Panc1 (cell line): ENCODE measurements around the gene RTF1. TPM values are rescaled to one million over a fixed set of nuclear protein-coding genes. Genes with fewer than 3 reads are reported as not detected.
A peak's percentile ranks its signal among the peaks of the same experiment; 100 is the strongest.

Experiments used
- ATAC-seq: fragments of 200-7000 bp; cut with Tn5 transposase; 2 replicates; pipeline ENCODE4 v1.9.1; 2020; ENCODE audit warnings: mild to moderate bottlenecking, moderate library complexity
- BruUV-seq: library from RNA; stranded (reverse); fragments of 400-500 nt; replicated peaks from 2 replicates; lab custom pipeline; 2021; lab: Mats Ljungman, UMichigan
- CTCF ChIA-PET: fragments of 300-600 bp; sonication (Branson Sonifier 250); formaldehyde crosslinking; loops from one replicate; lab custom pipeline; 2022; ENCODE audit warnings: antibody characterized with exemption; lab: Charles Lee
- POLR2A ChIA-PET: fragments of 300-600 bp; sonication (Branson Sonifier 250); formaldehyde crosslinking; loops from one replicate; lab custom pipeline; 2022; ENCODE audit warnings: antibody characterized with exemption; lab: Charles Lee
- DNase-seq: peaks from one replicate; pipeline ENCODE4 v3.0.0-alpha.2; 2010; ENCODE audit warnings: low read depth, low spot score
- H3K27ac ChIP-seq: 2 replicates; pipeline ENCODE4 v1.5.1; 2011; ENCODE audit warnings: mild to moderate bottlenecking, low read length, inconsistent platforms
- H3K27me3 ChIP-seq: fragments of 200-500 bp; sonication (Bioruptor generic); 2 replicates; pipeline ENCODE4 v1.6.0; 2014; ENCODE audit warnings: low read length, inconsistent platforms; ENCODE audit not compliant: control insufficient read depth, insufficient read depth
- H3K36me3 ChIP-seq: fragments of 200-500 bp; sonication (Bioruptor generic); 2 replicates; pipeline ENCODE4 v1.5.1; 2014; ENCODE audit warnings: inconsistent platforms, mild to moderate bottlenecking, low read length, moderate library complexity; ENCODE audit not compliant: control insufficient read depth, insufficient read depth
- H3K4me1 ChIP-seq: 2 replicates; pipeline ENCODE4 v1.5.1; 2011; ENCODE audit warnings: inconsistent platforms, mild to moderate bottlenecking, low read length, moderate library complexity; ENCODE audit not compliant: control insufficient read depth, insufficient read depth
- H3K4me3 ChIP-seq, 2 experiments: 2 replicates each; pipeline ENCODE4 v1.5.1; 2011 to 2012; ENCODE audit warnings: low read depth in 2 of 2, low read length in 2 of 2, mild to moderate bottlenecking in 2 of 2, inconsistent platforms in 1 of 2, moderate library complexity in 1 of 2
- H3K9me3 ChIP-seq: fragments of 200-500 bp; sonication (Bioruptor generic); 2 replicates; pipeline ENCODE4 v1.5.1; 2014; ENCODE audit warnings: low read depth, mild to moderate bottlenecking, inconsistent platforms, low read length, moderate library complexity; ENCODE audit not compliant: control insufficient read depth, insufficient read depth
- CTCF ChIP-seq: fragments of 450-650 bp; IDR thresholded peaks from 2 replicates; pipeline ENCODE4 v1.5.1; 2017; ENCODE audit warnings: mild to moderate bottlenecking
- POLR2AphosphoS5 ChIP-seq: IDR thresholded peaks from 2 replicates; pipeline ENCODE4 v1.6.1; 2012; ENCODE audit warnings: mild to moderate bottlenecking, low read depth, low read length, moderate library complexity
- SIN3A ChIP-seq: IDR thresholded peaks from 2 replicates; pipeline ENCODE4 v1.6.1; 2012; ENCODE audit warnings: low read depth, mild to moderate bottlenecking, low read length, moderate library complexity, borderline replicate concordance; ENCODE audit not compliant: insufficient read depth
- TCF7L2 ChIP-seq: IDR thresholded peaks from 2 replicates; pipeline ENCODE4 v1.6.1; 2011; ENCODE audit warnings: mild to moderate bottlenecking, low read depth, low read length, inconsistent platforms
- in situ Hi-C: cut with HindIII; loops from 2 replicates; pipeline ENCODE4 v1.10.0; 2016; ENCODE audit warnings: low sequenced_read_pairs, low pct_unique_long_range_greater_than_20kb
- intact Hi-C: fragments of 100-400 bp; cut with micrococcal nuclease; formaldehyde crosslinking; loops from one replicate; pipeline ENCODE4 v1.10.0; 2022; ENCODE audit not compliant: unreplicated experiment
- total RNA-seq: library from RNA; stranded (reverse); gene quantifications from one replicate; pipeline ENCODE4 v1.2.1, GENCODE V29; 2021; ENCODE audit not compliant: unreplicated experiment
- TF ChIP-seq, protein P1 (sequence below), 2 experiments: IDR thresholded peaks; 2 replicates each; pipeline ENCODE4 v1.6.1; 2011 to 2012; ENCODE audit warnings: low read depth in 2 of 2, control low read depth in 1 of 2, low read length in 1 of 2, mild to moderate bottlenecking in 1 of 2, moderate library complexity in 1 of 2; ENCODE audit not compliant: insufficient read depth in 1 of 2

The RTF1 gene
- total RNA-seq, 1 experiment from 2014 or later: 43.5 TPM

- H3K36me3 ChIP-seq: no peaks in the 10 kb centered on the region
- POLR2A ChIA-PET: interaction anchor here (0.6 kb wide), 1 partner anchor 118 kb away, joined by 3 read pairs; no protein-coding TSS in a partner anchor
- no peaks in the 10 kb centered on the region for H3K27me3 ChIP-seq
- in situ Hi-C loops (no loop called here), intact Hi-C loops (no loop called here)
- H3K9me3 ChIP-seq: no peaks in the 10 kb centered on the region
- H3K27ac ChIP-seq: no peak overlapping the region
- CTCF ChIA-PET: no interaction called here
- peaks cover 6% of the 10 kb centered on the region for H3K4me1 ChIP-seq
- BruUV-seq: no TSS peak
- no peak for DNase-seq
- TF ChIP-seq SIN3A: no peak
- peak overlapping the region in 1 of 2 experiments; percentile 3; a peak in 1 of 4 replicates for H3K4me3 ChIP-seq
- ATAC-seq: no peak
These were observed 95.0 kb downstream of the RTF1 start for GRCh38 chr15:41511899-41512369.

- POLR2A ChIA-PET: no interaction called here
- in situ Hi-C loops (no loop called here), intact Hi-C loops (no loop called here)
- DNase-seq (no peak), ATAC-seq (no peak)
- no peak overlapping the region for H3K27ac ChIP-seq
- no TSS peak for BruUV-seq
- CTCF ChIA-PET: no interaction called here
- H3K36me3 ChIP-seq: no peaks in the 10 kb centered on the region
- no peaks in the 10 kb centered on the region for H3K27me3 ChIP-seq
- TF ChIP-seq, protein P1, sequence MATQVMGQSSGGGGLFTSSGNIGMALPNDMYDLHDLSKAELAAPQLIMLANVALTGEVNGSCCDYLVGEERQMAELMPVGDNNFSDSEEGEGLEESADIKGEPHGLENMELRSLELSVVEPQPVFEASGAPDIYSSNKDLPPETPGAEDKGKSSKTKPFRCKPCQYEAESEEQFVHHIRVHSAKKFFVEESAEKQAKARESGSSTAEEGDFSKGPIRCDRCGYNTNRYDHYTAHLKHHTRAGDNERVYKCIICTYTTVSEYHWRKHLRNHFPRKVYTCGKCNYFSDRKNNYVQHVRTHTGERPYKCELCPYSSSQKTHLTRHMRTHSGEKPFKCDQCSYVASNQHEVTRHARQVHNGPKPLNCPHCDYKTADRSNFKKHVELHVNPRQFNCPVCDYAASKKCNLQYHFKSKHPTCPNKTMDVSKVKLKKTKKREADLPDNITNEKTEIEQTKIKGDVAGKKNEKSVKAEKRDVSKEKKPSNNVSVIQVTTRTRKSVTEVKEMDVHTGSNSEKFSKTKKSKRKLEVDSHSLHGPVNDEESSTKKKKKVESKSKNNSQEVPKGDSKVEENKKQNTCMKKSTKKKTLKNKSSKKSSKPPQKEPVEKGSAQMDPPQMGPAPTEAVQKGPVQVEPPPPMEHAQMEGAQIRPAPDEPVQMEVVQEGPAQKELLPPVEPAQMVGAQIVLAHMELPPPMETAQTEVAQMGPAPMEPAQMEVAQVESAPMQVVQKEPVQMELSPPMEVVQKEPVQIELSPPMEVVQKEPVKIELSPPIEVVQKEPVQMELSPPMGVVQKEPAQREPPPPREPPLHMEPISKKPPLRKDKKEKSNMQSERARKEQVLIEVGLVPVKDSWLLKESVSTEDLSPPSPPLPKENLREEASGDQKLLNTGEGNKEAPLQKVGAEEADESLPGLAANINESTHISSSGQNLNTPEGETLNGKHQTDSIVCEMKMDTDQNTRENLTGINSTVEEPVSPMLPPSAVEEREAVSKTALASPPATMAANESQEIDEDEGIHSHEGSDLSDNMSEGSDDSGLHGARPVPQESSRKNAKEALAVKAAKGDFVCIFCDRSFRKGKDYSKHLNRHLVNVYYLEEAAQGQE (IDR thresholded peaks at IDR 0.05; ENCODE audit: insufficient read depth in 1 of 2, low read depth in 2 of 2, low read length in 1 of 2): no peak
- TF ChIP-seq CTCF (no peak), TCF7L2 (no peak)
- H3K9me3 ChIP-seq: no peaks in the 10 kb centered on the region
- H3K4me3 ChIP-seq: no peak overlapping the region
- peaks cover 6% of the 10 kb centered on the region for H3K4me1 ChIP-seq
These were observed 95.6 kb downstream of the RTF1 start for GRCh38 chr15:41512512-41512939.

DNA sequence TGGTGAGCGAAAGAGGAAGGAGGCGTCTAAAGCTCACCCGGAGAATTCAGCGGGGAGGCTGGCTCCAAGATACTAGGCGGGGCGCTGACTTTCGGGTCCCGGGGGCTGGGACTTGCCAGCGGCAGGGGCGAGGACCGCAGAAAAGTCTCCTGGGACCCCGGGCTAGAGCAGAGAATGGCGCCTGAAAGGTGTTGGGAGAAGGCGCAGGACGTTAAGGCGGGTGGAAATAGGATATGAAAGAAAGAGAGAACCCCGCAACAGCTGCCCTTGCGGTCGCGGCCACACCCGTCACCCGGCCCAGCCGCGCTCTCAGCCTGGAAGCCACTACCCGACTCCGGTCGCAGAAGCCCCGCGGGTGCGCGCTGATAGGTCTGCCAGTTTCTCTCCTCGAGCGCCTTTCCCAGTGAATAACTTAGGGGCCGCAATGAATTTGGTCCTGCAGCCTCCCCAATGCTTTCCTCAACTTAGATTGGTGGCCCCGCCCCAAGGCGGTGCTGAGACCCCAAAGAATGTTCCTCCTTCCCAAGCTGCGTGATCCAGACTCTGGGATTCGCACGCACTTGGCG lies 96.1 kb downstream of the RTF1 start:
- TF ChIP-seq, protein P1 (IDR thresholded peaks at IDR 0.05; ENCODE audit: insufficient read depth in 1 of 2, low read depth in 2 of 2, low read length in 1 of 2): no peak
- TF ChIP-seq POLR2AphosphoS5: no peak
- no peak for TF ChIP-seq CTCF
- TF ChIP-seq TCF7L2: no peak
- no peak for TF ChIP-seq SIN3A
- ATAC-seq (no peak), DNase-seq (no peak)
- H3K9me3 ChIP-seq: no peaks in the 10 kb centered on the region
- no peaks in the 10 kb centered on the region for H3K27me3 ChIP-seq
- peaks cover under 1% of the 10 kb centered on the region for H3K4me1 ChIP-seq
- H3K4me3 ChIP-seq: no peak overlapping the region
- H3K36me3 ChIP-seq: no peaks in the 10 kb centered on the region
- H3K27ac ChIP-seq: no peak overlapping the region
- intact Hi-C loops: no loop called here
- ChIA-PET CTCF (no interaction called here), POLR2A (no interaction called here)
- in situ Hi-C loops: no loop called here
- BruUV-seq: no TSS peak
